ENCODE measurements around the gene HOOK2. TPM values are rescaled to one million over a fixed set of nuclear protein-coding genes. Genes with fewer than 3 reads are reported as not detected.

Gene HOOK2
- total and polyA plus RNA-seq, 9 of the 15 experiments (the other 6 are each of a cell fraction or from before 2014, with no cell fraction given), result 1.3 to 17.2 (median 9.9) TPM

DNA sequence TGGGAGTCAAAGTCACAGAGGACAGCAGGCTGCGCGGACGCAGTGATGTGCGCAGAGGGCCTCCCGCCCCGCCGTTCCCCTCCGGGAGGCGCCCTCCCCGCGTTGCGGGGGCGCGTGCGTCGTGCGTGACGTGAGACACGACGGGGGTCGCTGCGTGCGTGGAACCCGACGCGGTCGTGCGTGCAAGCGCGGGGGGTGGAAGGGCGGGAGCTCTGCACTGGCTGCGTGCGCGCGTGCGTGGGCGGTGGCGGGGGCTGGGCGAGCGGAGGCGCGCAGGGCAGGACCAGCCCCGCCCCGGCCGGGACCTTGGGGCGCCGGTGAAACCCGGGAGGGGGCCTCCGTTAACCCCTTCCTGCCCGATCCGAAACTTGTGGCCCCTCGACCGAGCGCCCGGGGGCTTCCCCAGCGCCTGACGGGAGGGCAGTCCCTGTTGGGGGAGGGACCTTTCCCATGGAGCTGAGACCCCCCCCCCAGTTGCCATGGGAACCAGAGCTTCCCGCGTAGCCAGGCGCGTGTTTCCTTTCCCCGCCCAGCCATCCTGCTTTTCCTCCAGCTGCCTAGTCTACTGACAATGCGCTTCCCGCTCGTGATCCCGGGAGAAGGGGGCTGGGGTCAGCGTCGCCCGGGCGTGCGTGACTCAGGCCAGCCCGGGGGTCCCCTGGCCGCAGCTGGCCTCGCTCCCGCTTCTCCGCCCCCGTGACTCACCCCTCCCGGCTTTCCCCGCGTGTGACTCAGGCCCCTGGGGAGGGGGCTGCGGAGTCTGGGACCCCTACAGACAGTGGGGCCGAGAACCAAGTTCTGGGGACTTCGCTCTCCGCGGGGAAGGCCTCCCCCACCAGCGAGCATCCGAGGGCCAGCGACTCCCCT lies 7.3 kb upstream of the HOOK2 start (continued):
- TF ChIP-seq HOXB6 (CRISPR knock-in tag; IDR thresholded peaks at IDR 0.05; ENCODE audit: borderline replicate concordance), result no peak
- TF ChIP-seq, protein P1, sequence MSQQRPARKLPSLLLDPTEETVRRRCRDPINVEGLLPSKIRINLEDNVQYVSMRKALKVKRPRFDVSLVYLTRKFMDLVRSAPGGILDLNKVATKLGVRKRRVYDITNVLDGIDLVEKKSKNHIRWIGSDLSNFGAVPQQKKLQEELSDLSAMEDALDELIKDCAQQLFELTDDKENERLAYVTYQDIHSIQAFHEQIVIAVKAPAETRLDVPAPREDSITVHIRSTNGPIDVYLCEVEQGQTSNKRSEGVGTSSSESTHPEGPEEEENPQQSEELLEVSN (IDR thresholded peaks at IDR 0.05; ENCODE audit: borderline replicate concordance in 1 of 2, extremely low read depth in 1 of 2, insufficient read depth in 1 of 2, insufficient read length in 1 of 2, low read depth in 1 of 2, low read length in 1 of 2, poor library complexity in 1 of 2, severe bottlenecking in 1 of 2), result peak; percentile 78 to 89
- TF ChIP-seq YY1 (IDR thresholded peaks at IDR 0.05; ENCODE audit: borderline replicate concordance in 1 of 3, control insufficient read depth in 1 of 3, extremely low read depth in 1 of 3, insufficient read depth in 3 of 3, insufficient read length in 1 of 3, insufficient replicate concordance in 2 of 3, low read depth in 1 of 3, low read length in 2 of 3), result peak in 1 of 3 experiments; percentile 29
- TF ChIP-seq, protein P2, sequence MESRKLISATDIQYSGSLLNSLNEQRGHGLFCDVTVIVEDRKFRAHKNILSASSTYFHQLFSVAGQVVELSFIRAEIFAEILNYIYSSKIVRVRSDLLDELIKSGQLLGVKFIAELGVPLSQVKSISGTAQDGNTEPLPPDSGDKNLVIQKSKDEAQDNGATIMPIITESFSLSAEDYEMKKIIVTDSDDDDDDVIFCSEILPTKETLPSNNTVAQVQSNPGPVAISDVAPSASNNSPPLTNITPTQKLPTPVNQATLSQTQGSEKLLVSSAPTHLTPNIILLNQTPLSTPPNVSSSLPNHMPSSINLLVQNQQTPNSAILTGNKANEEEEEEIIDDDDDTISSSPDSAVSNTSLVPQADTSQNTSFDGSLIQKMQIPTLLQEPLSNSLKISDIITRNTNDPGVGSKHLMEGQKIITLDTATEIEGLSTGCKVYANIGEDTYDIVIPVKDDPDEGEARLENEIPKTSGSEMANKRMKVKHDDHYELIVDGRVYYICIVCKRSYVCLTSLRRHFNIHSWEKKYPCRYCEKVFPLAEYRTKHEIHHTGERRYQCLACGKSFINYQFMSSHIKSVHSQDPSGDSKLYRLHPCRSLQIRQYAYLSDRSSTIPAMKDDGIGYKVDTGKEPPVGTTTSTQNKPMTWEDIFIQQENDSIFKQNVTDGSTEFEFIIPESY (CRISPR knock-in tag; IDR thresholded peaks at IDR 0.05), result peak; percentile 87
- peak; percentile 76 for TF ChIP-seq MYC (IDR thresholded peaks at IDR 0.05; ENCODE audit: low read depth, low read length)
- TF ChIP-seq MYC (CRISPR knock-in tag; IDR thresholded peaks at IDR 0.05; ENCODE audit: borderline replicate concordance, low read depth), result no peak
- TF ChIP-seq, protein P3, sequence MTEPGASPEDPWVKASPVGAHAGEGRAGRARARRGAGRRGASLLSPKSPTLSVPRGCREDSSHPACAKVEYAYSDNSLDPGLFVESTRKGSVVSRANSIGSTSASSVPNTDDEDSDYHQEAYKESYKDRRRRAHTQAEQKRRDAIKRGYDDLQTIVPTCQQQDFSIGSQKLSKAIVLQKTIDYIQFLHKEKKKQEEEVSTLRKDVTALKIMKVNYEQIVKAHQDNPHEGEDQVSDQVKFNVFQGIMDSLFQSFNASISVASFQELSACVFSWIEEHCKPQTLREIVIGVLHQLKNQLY (CRISPR knock-in tag; conservative IDR thresholded peaks at IDR 0.05), result no peak
- TF ChIP-seq, protein P4, sequence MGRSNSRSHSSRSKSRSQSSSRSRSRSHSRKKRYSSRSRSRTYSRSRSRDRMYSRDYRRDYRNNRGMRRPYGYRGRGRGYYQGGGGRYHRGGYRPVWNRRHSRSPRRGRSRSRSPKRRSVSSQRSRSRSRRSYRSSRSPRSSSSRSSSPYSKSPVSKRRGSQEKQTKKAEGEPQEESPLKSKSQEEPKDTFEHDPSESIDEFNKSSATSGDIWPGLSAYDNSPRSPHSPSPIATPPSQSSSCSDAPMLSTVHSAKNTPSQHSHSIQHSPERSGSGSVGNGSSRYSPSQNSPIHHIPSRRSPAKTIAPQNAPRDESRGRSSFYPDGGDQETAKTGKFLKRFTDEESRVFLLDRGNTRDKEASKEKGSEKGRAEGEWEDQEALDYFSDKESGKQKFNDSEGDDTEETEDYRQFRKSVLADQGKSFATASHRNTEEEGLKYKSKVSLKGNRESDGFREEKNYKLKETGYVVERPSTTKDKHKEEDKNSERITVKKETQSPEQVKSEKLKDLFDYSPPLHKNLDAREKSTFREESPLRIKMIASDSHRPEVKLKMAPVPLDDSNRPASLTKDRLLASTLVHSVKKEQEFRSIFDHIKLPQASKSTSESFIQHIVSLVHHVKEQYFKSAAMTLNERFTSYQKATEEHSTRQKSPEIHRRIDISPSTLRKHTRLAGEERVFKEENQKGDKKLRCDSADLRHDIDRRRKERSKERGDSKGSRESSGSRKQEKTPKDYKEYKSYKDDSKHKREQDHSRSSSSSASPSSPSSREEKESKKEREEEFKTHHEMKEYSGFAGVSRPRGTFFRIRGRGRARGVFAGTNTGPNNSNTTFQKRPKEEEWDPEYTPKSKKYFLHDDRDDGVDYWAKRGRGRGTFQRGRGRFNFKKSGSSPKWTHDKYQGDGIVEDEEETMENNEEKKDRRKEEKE (IDR thresholded peaks at IDR 0.05; ENCODE audit: borderline replicate concordance in 1 of 2, control insufficient read depth in 1 of 2, low read depth in 2 of 2, low read length in 1 of 2), result peak in 1 of 2 experiments; percentile 67; a peak in 1 of 4 replicates
- TF ChIP-seq, protein P5, sequence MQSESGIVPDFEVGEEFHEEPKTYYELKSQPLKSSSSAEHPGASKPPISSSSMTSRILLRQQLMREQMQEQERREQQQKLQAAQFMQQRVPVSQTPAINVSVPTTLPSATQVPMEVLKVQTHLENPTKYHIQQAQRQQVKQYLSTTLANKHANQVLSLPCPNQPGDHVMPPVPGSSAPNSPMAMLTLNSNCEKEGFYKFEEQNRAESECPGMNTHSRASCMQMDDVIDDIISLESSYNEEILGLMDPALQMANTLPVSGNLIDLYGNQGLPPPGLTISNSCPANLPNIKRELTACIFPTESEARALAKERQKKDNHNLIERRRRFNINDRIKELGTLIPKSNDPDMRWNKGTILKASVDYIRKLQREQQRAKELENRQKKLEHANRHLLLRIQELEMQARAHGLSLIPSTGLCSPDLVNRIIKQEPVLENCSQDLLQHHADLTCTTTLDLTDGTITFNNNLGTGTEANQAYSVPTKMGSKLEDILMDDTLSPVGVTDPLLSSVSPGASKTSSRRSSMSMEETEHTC (IDR thresholded peaks at IDR 0.05), result no peak
- TF ChIP-seq CSDE1 (IDR thresholded peaks at IDR 0.05), result peak in 1 of 2 experiments; percentile 88; a peak in 2 of 4 replicates
- TF ChIP-seq RBM34 (IDR thresholded peaks at IDR 0.05; ENCODE audit: borderline replicate concordance, insufficient read depth, low read length), result no peak
- peak; percentile 81 for TF ChIP-seq CREB1 (IDR thresholded peaks at IDR 0.05)
- TF ChIP-seq CREB1 (CRISPR knock-in tag; IDR thresholded peaks at IDR 0.05), result peak; percentile 86
- TF ChIP-seq MCM3 (IDR thresholded peaks at IDR 0.05), result no peak
- TF ChIP-seq L3MBTL2 (IDR thresholded peaks at IDR 0.05), result peak; percentile 84
